ENCODE measurements around the gene PARP3. TPM values are rescaled to one million over a fixed set of nuclear protein-coding genes. Genes with fewer than 3 reads are reported as not detected.

Gene PARP3
- total RNA-seq, 1 donor from 2014 or later: 4.8 TPM

DNA sequence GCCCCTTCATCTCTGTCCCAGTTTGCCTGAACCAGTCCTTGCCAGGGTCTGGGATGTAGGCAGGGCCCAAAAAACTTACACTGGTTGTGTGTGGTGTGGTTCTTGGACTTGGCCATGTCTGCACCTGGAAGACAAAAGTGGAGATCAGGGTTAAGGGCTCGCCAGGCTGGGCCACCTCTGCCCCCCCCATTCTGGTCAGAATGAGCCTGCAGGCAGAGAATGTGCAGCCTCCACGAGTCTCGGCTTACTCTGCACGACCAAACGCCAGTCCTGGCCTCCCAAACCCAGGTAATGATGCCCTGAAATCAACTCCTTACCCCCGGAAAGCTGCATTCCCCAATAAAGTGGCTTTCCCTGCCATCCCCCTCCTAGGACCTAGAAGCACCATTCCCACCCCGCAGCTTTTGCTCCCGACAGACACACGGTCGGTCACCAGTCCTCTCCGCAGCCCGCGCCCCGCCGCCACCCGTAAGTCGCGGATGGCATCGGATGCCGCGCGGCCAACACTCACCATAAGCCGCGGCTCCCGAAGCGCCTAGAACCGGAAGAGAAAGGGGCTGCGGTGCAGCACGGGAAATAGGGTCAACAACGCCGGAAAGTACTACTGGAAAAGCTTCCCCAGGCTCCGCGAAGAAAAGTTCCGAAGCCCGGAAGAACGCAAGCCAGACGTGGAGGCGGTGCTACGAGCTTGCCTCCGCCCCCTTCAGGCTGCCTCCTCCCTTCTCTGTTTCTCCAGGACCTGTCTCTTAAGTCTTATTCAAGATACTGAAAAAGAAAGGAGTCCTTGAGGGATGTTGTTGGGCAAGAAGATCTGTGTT lies 53.4 kb downstream of the PARP3 start, which contains the start of gene RPL29:
Gene RPL29 (minus strand): TSS at position 550 of the 818 bp plus-strand sequence. CDS start 434 bp downstream, at position 116.
- Histone ChIP-seq H3K4me3 (ENCODE audit: insufficient read depth, low read depth, low read length) (peak within 1 kb of the TSS; percentile 93), H3K4me2 (ENCODE audit: low read length) (peak within 1 kb of the TSS; percentile 84), H3K36me3 (ENCODE audit: insufficient read depth, low read length) (peaks cover 21% of the 10 kb centered on the region), H4K20me1 (ENCODE audit: insufficient read depth, low read length) (peaks cover 25% of the 10 kb centered on the region), H3K9me3 (ENCODE audit: insufficient read depth, low read depth, low read length) (no peaks in the 10 kb centered on the region), H3K9ac (ENCODE audit: low read length) (peak within 1 kb of the TSS; percentile 96), H3K79me2 (ENCODE audit: insufficient read depth, low read length) (peaks cover 40% of the 10 kb centered on the region), H3K27me3 (ENCODE audit: insufficient read depth, low read length) (no peaks in the 10 kb centered on the region), H2AFZ (ENCODE audit: low read depth, low read length) (peak within 1 kb of the TSS; percentile 62), H3K4me1 (ENCODE audit: insufficient read depth, low read length) (peaks cover 33% of the 10 kb centered on the region), H3K27ac (ENCODE audit: low read depth, low read length) (peak within 1 kb of the TSS; percentile 87)
- DNase-seq (ENCODE audit: low read depth): peak; percentile 92
- peak within 1 kb of the TSS; percentile 100 for H3K27ac Mint-ChIP-seq (ENCODE audit: unreplicated experiment)
- peak; percentile 37 for FAIRE-seq
- H3K4me1 Mint-ChIP-seq (ENCODE audit: low read depth, unreplicated experiment): peaks cover 17% of the 10 kb centered on the region
- H3K4me3 Mint-ChIP-seq (ENCODE audit: unreplicated experiment): peak within 1 kb of the TSS; percentile 100
- H3K9me3 Mint-ChIP-seq (ENCODE audit: unreplicated experiment): no peaks in the 10 kb centered on the region
- TF ChIP-seq, protein P1, sequence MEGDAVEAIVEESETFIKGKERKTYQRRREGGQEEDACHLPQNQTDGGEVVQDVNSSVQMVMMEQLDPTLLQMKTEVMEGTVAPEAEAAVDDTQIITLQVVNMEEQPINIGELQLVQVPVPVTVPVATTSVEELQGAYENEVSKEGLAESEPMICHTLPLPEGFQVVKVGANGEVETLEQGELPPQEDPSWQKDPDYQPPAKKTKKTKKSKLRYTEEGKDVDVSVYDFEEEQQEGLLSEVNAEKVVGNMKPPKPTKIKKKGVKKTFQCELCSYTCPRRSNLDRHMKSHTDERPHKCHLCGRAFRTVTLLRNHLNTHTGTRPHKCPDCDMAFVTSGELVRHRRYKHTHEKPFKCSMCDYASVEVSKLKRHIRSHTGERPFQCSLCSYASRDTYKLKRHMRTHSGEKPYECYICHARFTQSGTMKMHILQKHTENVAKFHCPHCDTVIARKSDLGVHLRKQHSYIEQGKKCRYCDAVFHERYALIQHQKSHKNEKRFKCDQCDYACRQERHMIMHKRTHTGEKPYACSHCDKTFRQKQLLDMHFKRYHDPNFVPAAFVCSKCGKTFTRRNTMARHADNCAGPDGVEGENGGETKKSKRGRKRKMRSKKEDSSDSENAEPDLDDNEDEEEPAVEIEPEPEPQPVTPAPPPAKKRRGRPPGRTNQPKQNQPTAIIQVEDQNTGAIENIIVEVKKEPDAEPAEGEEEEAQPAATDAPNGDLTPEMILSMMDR (IDR thresholded peaks at IDR 0.05; ENCODE audit: insufficient read depth, low read depth, low read length): no peak
- TF ChIP-seq EZH2 (IDR thresholded peaks at IDR 0.05; ENCODE audit: insufficient read depth, low read length): no peak
- H3K36me3 Mint-ChIP-seq (ENCODE audit: low read depth, unreplicated experiment): peaks cover 20% of the 10 kb centered on the region
- H3K27me3 Mint-ChIP-seq (ENCODE audit: low read depth, unreplicated experiment): no peaks in the 10 kb centered on the region

DNA sequence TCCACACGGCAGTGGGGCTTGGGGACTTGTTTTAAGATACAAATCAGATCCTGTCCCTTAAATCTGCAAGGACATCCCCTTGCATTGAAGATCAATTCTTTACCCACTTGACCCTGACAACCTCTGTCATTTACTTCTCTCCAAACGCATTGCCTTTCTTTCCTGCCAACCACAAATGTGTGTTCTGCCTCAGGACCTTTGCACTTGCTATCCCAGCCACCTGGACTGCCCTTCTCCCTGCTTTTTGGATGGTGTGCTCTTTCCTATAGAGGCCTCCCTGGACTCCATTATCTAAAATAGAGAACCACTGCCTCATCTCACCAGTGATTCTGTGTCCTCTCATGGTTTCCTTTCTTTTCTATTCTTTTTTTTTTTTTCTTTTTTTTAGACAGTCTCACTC lies 55.0 kb downstream of the PARP3 start:
- H2AFZ ChIP-seq (ENCODE audit: low read depth, low read length): no peak overlapping the region
- H3K79me2 ChIP-seq (ENCODE audit: insufficient read depth, low read length): peaks cover 34% of the 10 kb centered on the region
- no peaks in the 10 kb centered on the region for H3K27me3 Mint-ChIP-seq (ENCODE audit: low read depth, unreplicated experiment)
- no peaks in the 10 kb centered on the region for H3K9me3 ChIP-seq (ENCODE audit: insufficient read depth, low read depth, low read length)
- H3K27me3 ChIP-seq (ENCODE audit: insufficient read depth, low read length): no peaks in the 10 kb centered on the region
- no peak for TF ChIP-seq EZH2 (IDR thresholded peaks at IDR 0.05; ENCODE audit: insufficient read depth, low read length)
- TF ChIP-seq, protein P1 (IDR thresholded peaks at IDR 0.05; ENCODE audit: insufficient read depth, low read depth, low read length): no peak
- H3K4me3 ChIP-seq (ENCODE audit: insufficient read depth, low read depth, low read length): no peak overlapping the region
- peaks cover 14% of the 10 kb centered on the region for H3K4me1 Mint-ChIP-seq (ENCODE audit: low read depth, unreplicated experiment)
- H3K9me3 Mint-ChIP-seq (ENCODE audit: unreplicated experiment): no peaks in the 10 kb centered on the region
- H3K36me3 Mint-ChIP-seq (ENCODE audit: low read depth, unreplicated experiment): peaks cover 15% of the 10 kb centered on the region
- no peak overlapping the region for H3K9ac ChIP-seq (ENCODE audit: low read length)
- no peak overlapping the region for H3K4me2 ChIP-seq (ENCODE audit: low read length)
- H4K20me1 ChIP-seq (ENCODE audit: insufficient read depth, low read length): peaks cover 20% of the 10 kb centered on the region
- no peak overlapping the region for H3K27ac Mint-ChIP-seq (ENCODE audit: unreplicated experiment)
- H3K4me1 ChIP-seq (ENCODE audit: insufficient read depth, low read length): peaks cover 29% of the 10 kb centered on the region
- FAIRE-seq: no peak
- H3K36me3 ChIP-seq (ENCODE audit: insufficient read depth, low read length): peaks cover 21% of the 10 kb centered on the region
- no peak for DNase-seq (ENCODE audit: low read depth)
- H3K4me3 Mint-ChIP-seq (ENCODE audit: unreplicated experiment): peak overlapping the region; percentile 61
- H3K27ac ChIP-seq (ENCODE audit: low read depth, low read length): no peak overlapping the region

Data from astrocyte (in vitro differentiated cells and primary cell).